ENCODE results near the gene ZNF12. TPM values are rescaled to one million over a fixed set of nuclear protein-coding genes. Genes with fewer than 3 reads are reported as not detected.

Gene ZNF12
- total RNA-seq, 1 experiment from 2014 or later: 22.4 TPM

- intact Hi-C loops (cut with micrococcal nuclease): no loop called here
- TF ChIP-seq, protein P1, sequence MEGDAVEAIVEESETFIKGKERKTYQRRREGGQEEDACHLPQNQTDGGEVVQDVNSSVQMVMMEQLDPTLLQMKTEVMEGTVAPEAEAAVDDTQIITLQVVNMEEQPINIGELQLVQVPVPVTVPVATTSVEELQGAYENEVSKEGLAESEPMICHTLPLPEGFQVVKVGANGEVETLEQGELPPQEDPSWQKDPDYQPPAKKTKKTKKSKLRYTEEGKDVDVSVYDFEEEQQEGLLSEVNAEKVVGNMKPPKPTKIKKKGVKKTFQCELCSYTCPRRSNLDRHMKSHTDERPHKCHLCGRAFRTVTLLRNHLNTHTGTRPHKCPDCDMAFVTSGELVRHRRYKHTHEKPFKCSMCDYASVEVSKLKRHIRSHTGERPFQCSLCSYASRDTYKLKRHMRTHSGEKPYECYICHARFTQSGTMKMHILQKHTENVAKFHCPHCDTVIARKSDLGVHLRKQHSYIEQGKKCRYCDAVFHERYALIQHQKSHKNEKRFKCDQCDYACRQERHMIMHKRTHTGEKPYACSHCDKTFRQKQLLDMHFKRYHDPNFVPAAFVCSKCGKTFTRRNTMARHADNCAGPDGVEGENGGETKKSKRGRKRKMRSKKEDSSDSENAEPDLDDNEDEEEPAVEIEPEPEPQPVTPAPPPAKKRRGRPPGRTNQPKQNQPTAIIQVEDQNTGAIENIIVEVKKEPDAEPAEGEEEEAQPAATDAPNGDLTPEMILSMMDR (IDR thresholded peaks at IDR 0.05; ENCODE audit: unreplicated experiment): no peak
- Mint-ChIP-seq H3K27me3 (ENCODE audit: insufficient read depth, unreplicated experiment) (no peaks in the 10 kb centered on the region), H3K27ac (ENCODE audit: low read depth, unreplicated experiment) (no peak overlapping the region), H3K9me3 (ENCODE audit: unreplicated experiment) (no peaks in the 10 kb centered on the region), H3K4me3 (ENCODE audit: unreplicated experiment) (no peak overlapping the region), H3K4me1 (ENCODE audit: insufficient read depth, unreplicated experiment) (peaks cover 7% of the 10 kb centered on the region), H3K36me3 (ENCODE audit: insufficient read depth, unreplicated experiment) (no peaks in the 10 kb centered on the region)
- POLR2A ChIA-PET: no interaction called here
- BruUV-seq (replicated peaks): no TSS peak
- CTCF ChIA-PET: no interaction called here
- no peak for DNase-seq (ENCODE audit: unreplicated experiment)
These were observed 3.1 kb upstream of the ZNF12 start for GRCh38 chr7:6709808-6710207.

GRCh38 chr7:6708304-6708703, 1.6 kb upstream of the ZNF12 start:
- POLR2A ChIA-PET: no interaction called here
- Mint-ChIP-seq H3K4me3 (ENCODE audit: unreplicated experiment) (no peak overlapping the region), H3K27me3 (ENCODE audit: insufficient read depth, unreplicated experiment) (no peaks in the 10 kb centered on the region), H3K9me3 (ENCODE audit: unreplicated experiment) (peaks cover 6% of the 10 kb centered on the region), H3K27ac (ENCODE audit: low read depth, unreplicated experiment) (no peak overlapping the region), H3K36me3 (ENCODE audit: insufficient read depth, unreplicated experiment) (no peaks in the 10 kb centered on the region), H3K4me1 (ENCODE audit: insufficient read depth, unreplicated experiment) (peaks cover 11% of the 10 kb centered on the region)
- no peak for DNase-seq (ENCODE audit: unreplicated experiment)
- CTCF ChIA-PET: no interaction called here
- BruUV-seq (replicated peaks): no TSS peak
- TF ChIP-seq, protein P1 (IDR thresholded peaks at IDR 0.05; ENCODE audit: unreplicated experiment): no peak
- intact Hi-C loops (cut with micrococcal nuclease): no loop called here

DNA sequence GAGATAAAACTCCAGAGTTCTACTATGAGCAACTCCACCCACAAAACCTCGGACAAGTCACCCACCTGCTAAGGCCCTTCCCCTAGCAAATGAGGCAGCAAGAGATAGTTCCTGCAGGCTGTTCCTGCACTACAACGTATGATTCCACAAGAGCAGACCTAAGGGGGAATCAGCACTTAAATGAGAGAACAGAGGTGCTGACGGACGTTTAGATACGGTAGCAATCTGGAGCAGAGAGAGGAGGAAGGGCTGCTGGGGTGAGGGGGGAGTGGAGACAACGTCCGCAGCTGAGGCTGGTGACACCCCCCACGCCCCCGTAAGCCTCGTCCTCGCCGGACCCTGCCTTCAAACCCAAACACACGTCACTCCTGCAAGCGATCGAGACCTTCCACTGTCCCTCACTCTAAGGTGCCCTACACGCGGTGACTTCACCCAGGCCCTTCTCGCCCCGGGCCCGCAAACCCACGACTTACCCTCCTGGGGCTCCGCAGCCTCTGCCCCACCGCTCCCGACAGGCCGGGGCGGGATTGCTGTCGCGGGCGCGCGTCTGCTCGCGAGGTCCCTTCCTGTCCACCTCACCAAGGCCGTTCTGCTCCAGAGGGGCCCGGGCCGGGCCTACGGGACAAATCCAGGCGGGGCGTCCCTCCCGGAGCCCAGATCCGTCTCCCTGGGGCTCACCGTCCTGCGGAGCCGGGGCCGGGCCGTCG, 635 bp downstream of the ZNF12 start:
- CTCF ChIA-PET: no interaction called here
- H3K4me1 Mint-ChIP-seq (ENCODE audit: insufficient read depth, unreplicated experiment): peaks cover 17% of the 10 kb centered on the region
- H3K36me3 Mint-ChIP-seq (ENCODE audit: insufficient read depth, unreplicated experiment): no peaks in the 10 kb centered on the region
- H3K27me3 Mint-ChIP-seq (ENCODE audit: insufficient read depth, unreplicated experiment): no peaks in the 10 kb centered on the region
- peak overlapping the region; percentile 96 for H3K4me3 Mint-ChIP-seq (ENCODE audit: unreplicated experiment)
- BruUV-seq (replicated peaks): TSS peak; percentile 30
- DNase-seq (ENCODE audit: unreplicated experiment): peak; percentile 13
- TF ChIP-seq, protein P1 (IDR thresholded peaks at IDR 0.05; ENCODE audit: unreplicated experiment): no peak
- intact Hi-C loops (cut with micrococcal nuclease): loop anchor here (2.0 kb wide), 1 partner anchor 23 kb away; no protein-coding TSS in a partner anchor
- peaks cover 28% of the 10 kb centered on the region for H3K9me3 Mint-ChIP-seq (ENCODE audit: unreplicated experiment)
- peak overlapping the region; percentile 94 for H3K27ac Mint-ChIP-seq (ENCODE audit: low read depth, unreplicated experiment)
- POLR2A ChIA-PET: interaction anchor here (1.2 kb wide), 1 partner anchor 13 kb away, joined by 3 read pairs; no protein-coding TSS in a partner anchor

GRCh38 chr7:6701860-6702259, 4.9 kb downstream of the ZNF12 start:
- Mint-ChIP-seq H3K27ac (ENCODE audit: low read depth, unreplicated experiment) (no peak overlapping the region), H3K27me3 (ENCODE audit: insufficient read depth, unreplicated experiment) (no peaks in the 10 kb centered on the region), H3K4me1 (ENCODE audit: insufficient read depth, unreplicated experiment) (peaks cover 10% of the 10 kb centered on the region), H3K4me3 (ENCODE audit: unreplicated experiment) (no peak overlapping the region), H3K9me3 (ENCODE audit: unreplicated experiment) (peaks cover 36% of the 10 kb centered on the region), H3K36me3 (ENCODE audit: insufficient read depth, unreplicated experiment) (no peaks in the 10 kb centered on the region)
- ChIA-PET POLR2A (interaction anchor here (0.6 to 0.7 kb wide), 3 partner anchors 28 to 1419 kb away, joined by 3 to 4 read pairs (median 3); no protein-coding TSS in a partner anchor), CTCF (interaction anchor here (1.1 kb wide), 1 partner anchor 19 kb away, joined by 4 read pairs; no protein-coding TSS in a partner anchor)
- no peak for DNase-seq (ENCODE audit: unreplicated experiment)
- intact Hi-C loops (cut with micrococcal nuclease): no loop called here
- TF ChIP-seq, protein P1 (IDR thresholded peaks at IDR 0.05; ENCODE audit: unreplicated experiment): no peak
- no TSS peak for BruUV-seq (replicated peaks)
